Lower lobe of right lung (tissue), 2 donors: ENCODE measurements around the gene OR2T4. TPM values are rescaled to one million over a fixed set of nuclear protein-coding genes. Genes with fewer than 3 reads are reported as not detected.

Experiments used
- ATAC-seq, 2 donors: fragments of 200-7000 bp; cut with Tn5 transposase; one replicate each; pipeline ENCODE4 v1.9.1; 2020 to 2022; ENCODE audit warnings: mild to moderate bottlenecking in 2 of 2, moderate library complexity in 2 of 2
- DNase-seq: peaks from one replicate; pipeline ENCODE4 v3.0.0-alpha.2; 2020
- H3K27ac ChIP-seq: fragments of 200-600 bp; one replicate; pipeline ENCODE4 v1.8.0; 2022
- H3K27me3 ChIP-seq: fragments of 200-600 bp; one replicate; pipeline ENCODE4 v1.8.0; 2022; ENCODE audit warnings: low read depth
- H3K36me3 ChIP-seq: fragments of 200-600 bp; one replicate; pipeline ENCODE4 v1.8.0; 2022; ENCODE audit warnings: mild to moderate bottlenecking
- H3K4me1 ChIP-seq: fragments of 200-600 bp; one replicate; pipeline ENCODE4 v1.8.0; 2022
- H3K4me3 ChIP-seq: fragments of 200-600 bp; one replicate; pipeline ENCODE4 v1.8.0; 2022; ENCODE audit warnings: mild to moderate bottlenecking
- H3K9me3 ChIP-seq: fragments of 200-600 bp; one replicate; pipeline ENCODE4 v1.8.0; 2022
- intact Hi-C: fragments of 100-400 bp; cut with DNase I; formaldehyde crosslinking; loops from one replicate; pipeline ENCODE4 v1.11.0; 2022
- total RNA-seq: library from RNA; stranded (reverse); fragmentation: NEBNext Ultra II Directional; extraction: Animal tissue kit (Norgen Biotek cat#: 25700); gene quantifications from one replicate; pipeline ENCODE4 v1.2.1, GENCODE V29; 2021
- TF ChIP-seq, protein P1 (sequence below): fragments of 200-600 bp; IDR thresholded peaks from one replicate; pipeline ENCODE4 v1.8.0; 2022; ENCODE audit warnings: antibody characterized with exemption, mild to moderate bottlenecking
- donor health status: DM: no; HTN: yes; CAD: no; lungs with severe emphysema.

Gene OR2T4
- total RNA-seq, 1 donor from 2014 or later: not detected

DNA sequence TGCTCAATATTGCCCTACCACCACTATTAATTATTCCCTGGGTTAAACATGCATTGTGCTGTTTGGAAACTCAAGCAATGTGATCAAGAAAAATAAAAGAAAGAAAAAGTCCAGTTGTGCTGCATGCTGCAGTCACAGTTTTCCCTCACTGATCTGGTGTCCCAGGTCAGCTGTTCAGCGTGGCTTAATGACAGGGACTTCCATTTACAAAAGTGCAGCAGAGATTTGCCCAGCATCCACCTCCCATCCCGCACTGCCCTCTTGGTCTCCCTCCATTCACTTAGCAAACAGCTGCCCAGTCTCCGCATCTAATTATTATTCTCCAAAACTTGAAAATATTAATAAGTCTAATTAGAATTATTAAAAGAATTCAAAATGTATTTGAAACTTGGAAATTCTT lies 2.0 kb upstream of the OR2T4 start:
- TF ChIP-seq, protein P1, sequence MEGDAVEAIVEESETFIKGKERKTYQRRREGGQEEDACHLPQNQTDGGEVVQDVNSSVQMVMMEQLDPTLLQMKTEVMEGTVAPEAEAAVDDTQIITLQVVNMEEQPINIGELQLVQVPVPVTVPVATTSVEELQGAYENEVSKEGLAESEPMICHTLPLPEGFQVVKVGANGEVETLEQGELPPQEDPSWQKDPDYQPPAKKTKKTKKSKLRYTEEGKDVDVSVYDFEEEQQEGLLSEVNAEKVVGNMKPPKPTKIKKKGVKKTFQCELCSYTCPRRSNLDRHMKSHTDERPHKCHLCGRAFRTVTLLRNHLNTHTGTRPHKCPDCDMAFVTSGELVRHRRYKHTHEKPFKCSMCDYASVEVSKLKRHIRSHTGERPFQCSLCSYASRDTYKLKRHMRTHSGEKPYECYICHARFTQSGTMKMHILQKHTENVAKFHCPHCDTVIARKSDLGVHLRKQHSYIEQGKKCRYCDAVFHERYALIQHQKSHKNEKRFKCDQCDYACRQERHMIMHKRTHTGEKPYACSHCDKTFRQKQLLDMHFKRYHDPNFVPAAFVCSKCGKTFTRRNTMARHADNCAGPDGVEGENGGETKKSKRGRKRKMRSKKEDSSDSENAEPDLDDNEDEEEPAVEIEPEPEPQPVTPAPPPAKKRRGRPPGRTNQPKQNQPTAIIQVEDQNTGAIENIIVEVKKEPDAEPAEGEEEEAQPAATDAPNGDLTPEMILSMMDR: no peak
- Histone ChIP-seq H3K27ac (no peak overlapping the region), H3K4me1 (no peaks in the 10 kb centered on the region), H3K36me3 (no peaks in the 10 kb centered on the region), H3K9me3 (no peaks in the 10 kb centered on the region), H3K4me3 (no peak overlapping the region), H3K27me3 (no peaks in the 10 kb centered on the region)
- intact Hi-C loops: no loop called here
- no peak for DNase-seq
- ATAC-seq: no peak

DNA sequence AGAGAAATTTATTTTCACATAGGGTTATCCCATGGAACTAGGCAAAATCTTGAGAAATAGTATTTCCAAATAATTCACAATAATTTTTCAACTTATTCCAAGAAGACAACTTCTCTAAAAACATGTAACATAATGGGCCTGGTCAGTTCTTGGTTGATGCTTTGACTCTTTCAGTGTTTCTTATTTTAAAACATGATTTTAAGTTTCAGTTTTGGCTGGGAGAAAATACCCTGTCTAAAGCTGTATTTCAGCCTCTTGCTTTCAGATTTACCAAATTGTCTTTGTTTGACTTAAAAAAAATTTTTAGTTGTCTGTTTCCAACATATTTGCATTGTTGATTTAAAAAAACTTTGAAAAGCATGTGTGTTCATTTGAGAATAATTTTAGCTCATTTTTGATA lies 5.1 kb downstream of the OR2T4 start:
- H3K4me1 ChIP-seq: no peaks in the 10 kb centered on the region
- H3K27ac ChIP-seq: no peak overlapping the region
- no peaks in the 10 kb centered on the region for H3K27me3 ChIP-seq
- no peak for DNase-seq
- no peaks in the 10 kb centered on the region for H3K9me3 ChIP-seq
- intact Hi-C loops: no loop called here
- no peaks in the 10 kb centered on the region for H3K36me3 ChIP-seq
- TF ChIP-seq, protein P1: no peak
- ATAC-seq: no peak
- no peak overlapping the region for H3K4me3 ChIP-seq

DNA sequence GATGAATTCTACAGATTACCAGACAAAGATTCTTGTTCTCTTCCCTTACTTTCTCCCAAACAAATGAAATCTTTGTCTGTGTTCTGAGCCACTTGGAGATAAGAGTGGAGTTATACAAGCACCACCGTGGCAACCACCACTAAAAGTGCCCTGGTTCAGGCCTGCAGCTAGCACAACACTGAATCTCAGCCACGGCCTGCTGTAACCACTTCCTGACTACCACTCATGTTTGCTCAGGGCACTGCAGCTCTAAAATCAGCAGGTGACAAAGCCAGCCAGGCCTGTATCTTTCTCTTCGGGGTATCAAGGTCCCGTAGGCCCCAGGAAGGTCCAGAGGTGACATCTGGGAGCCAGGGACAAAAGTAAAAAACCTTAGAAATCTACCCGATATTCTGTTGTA lies 10.9 kb downstream of the OR2T4 start:
- ATAC-seq: no peak
- TF ChIP-seq, protein P1: no peak
- Histone ChIP-seq H3K27me3 (no peaks in the 10 kb centered on the region), H3K4me1 (no peaks in the 10 kb centered on the region), H3K27ac (no peak overlapping the region), H3K4me3 (no peak overlapping the region), H3K36me3 (no peaks in the 10 kb centered on the region), H3K9me3 (no peaks in the 10 kb centered on the region)
- DNase-seq: no peak
- intact Hi-C loops: no loop called here

DNA sequence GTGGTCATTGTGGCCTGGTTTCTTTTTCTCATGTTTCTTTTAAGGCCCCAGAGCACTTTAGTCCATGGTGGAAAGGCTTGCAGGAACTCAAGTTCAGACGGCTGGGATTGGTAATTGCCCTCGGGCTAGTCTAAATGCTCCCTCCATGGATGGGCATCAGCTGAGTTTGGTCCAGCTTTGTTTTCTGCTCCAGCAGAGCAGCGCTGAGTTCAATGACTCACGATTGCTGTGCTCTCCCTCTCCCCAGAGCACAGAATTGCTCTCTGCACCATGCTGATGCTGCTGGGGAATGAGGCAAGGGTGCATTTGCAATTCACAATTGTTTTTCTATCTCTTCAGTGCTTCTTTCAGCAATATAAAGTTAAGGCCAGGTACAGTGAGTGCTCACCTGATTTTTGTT lies 12.3 kb downstream of the OR2T4 start:
- no peak for ATAC-seq
- Histone ChIP-seq H3K4me1 (no peaks in the 10 kb centered on the region), H3K27me3 (no peaks in the 10 kb centered on the region), H3K4me3 (no peak overlapping the region), H3K36me3 (no peaks in the 10 kb centered on the region), H3K9me3 (no peaks in the 10 kb centered on the region), H3K27ac (no peak overlapping the region)
- intact Hi-C loops: no loop called here
- TF ChIP-seq, protein P1: no peak
- DNase-seq: no peak

DNA sequence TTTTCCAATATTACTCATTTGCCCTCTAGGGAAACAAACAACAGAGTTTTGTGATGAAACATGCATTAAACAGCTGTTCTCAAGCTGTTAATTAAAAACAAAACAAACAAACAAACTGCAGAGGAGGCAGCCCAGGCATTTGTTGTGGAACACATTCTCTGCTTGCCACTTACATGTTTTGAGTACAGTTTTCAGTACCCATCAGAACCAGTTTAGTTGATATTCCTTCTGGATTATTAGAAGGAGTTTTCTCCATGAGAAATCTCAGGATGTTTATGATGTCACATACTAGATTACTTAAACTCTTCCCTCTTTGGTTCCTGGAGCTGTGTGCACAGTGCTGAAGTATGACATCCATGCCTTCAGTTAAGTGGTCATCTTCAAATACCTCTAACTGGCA lies 14.0 kb downstream of the OR2T4 start, which contains the start of gene OR2T6:
Gene OR2T6 (plus strand): TSS at position 301 of the 400 bp plus-strand sequence. CDS start 11,863 bp downstream, outside the sequence.
- Histone ChIP-seq H3K4me1 (no peaks in the 10 kb centered on the region), H3K27ac (no peak within 1 kb of the TSS), H3K36me3 (no peaks in the 10 kb centered on the region), H3K27me3 (no peaks in the 10 kb centered on the region), H3K4me3 (no peak within 1 kb of the TSS), H3K9me3 (no peaks in the 10 kb centered on the region)
- DNase-seq (no peak), ATAC-seq (no peak)
- TF ChIP-seq, protein P1: no peak
- intact Hi-C loops: no loop called here

DNA sequence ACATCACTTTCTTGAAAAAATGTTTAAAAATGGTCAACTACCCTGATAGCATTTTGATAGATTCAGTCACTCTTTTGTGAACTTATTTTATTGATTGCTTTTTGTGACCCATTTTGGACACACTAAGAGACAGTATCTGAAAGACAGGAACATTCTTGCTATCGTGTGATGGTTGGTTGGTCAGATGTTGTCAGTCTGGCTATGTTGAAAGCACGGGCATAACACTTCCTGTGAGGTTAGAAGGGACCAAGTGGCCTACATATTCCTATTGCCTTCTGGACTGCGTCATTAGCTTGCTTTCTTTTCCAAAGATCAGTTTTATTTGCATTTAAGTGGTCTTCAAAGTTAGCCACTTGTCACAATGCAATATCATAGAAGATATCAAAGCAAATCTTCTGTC lies 15.5 kb downstream of the OR2T4 start:
- Histone ChIP-seq H3K36me3 (no peaks in the 10 kb centered on the region), H3K9me3 (no peaks in the 10 kb centered on the region), H3K4me3 (no peak overlapping the region), H3K4me1 (no peaks in the 10 kb centered on the region), H3K27ac (no peak overlapping the region), H3K27me3 (no peaks in the 10 kb centered on the region)
- ATAC-seq (no peak), DNase-seq (no peak)
- TF ChIP-seq, protein P1: no peak
- intact Hi-C loops: no loop called here
